Left lung (tissue), 10 donors: ENCODE data around the gene NHS. TPM values are rescaled to one million over a fixed set of nuclear protein-coding genes. Genes with fewer than 3 reads are reported as not detected.

ENCODE experiments used
- ATAC-seq: fragments of 200-7000 bp; cut with Tn5 transposase; one replicate; pipeline ENCODE4 v1.9.1; 2020; ENCODE audit warnings: moderate library complexity
- DNase-seq, 4 donors: peaks; one replicate each; pipeline ENCODE4 v3.0.0-alpha.2; 2013 to 2020
- H3K27ac ChIP-seq, 2 donors: fragments of 200-600 bp; sonication (generic) in 1 of 2; one replicate each; pipeline versions ENCODE4 v1.5.0 to v1.8.0; 2020 to 2021
- H3K27me3 ChIP-seq, 2 donors: fragments of 200-600 bp; sonication (generic) in 1 of 2; one replicate each; pipeline versions ENCODE4 v1.5.0 to v1.8.0; 2020 to 2021
- H3K36me3 ChIP-seq, 2 donors: fragments of 200-600 bp; sonication (generic) in 1 of 2; one replicate each; pipeline versions ENCODE4 v1.5.0 to v1.8.0; 2020 to 2021
- H3K4me1 ChIP-seq, 2 donors: fragments of 200-600 bp; one replicate each; pipeline ENCODE4 v1.8.0; 2021
- H3K4me3 ChIP-seq, 2 donors: fragments of 200-600 bp; sonication (generic) in 1 of 2; one replicate each; pipeline versions ENCODE4 v1.5.0 to v1.8.0; 2020 to 2021; ENCODE audit warnings: mild to moderate bottlenecking in 1 of 2
- H3K9me3 ChIP-seq, 2 donors: fragments of 200-600 bp; sonication (generic) in 1 of 2; one replicate each; pipeline versions ENCODE4 v1.5.0 to v1.8.0; 2020 to 2021
- CTCF ChIP-seq, 2 donors: fragments of 200-600 bp; sonication (generic) in 1 of 2; IDR thresholded peaks; one replicate each; pipeline versions ENCODE4 v1.5.0 to v1.8.0; 2021; ENCODE audit warnings: antibody characterized with exemption in 2 of 2
- intact Hi-C, 2 donors: fragments of 100-400 bp; cut with DNase I; formaldehyde crosslinking; loops; one replicate each; pipeline versions ENCODE4 v1.11.2 to v1.14.2; 2022
- polyA plus RNA-seq, 6 donors: library from polyadenylated mRNA; unstranded; fragments of 120-200 nt; gene quantifications; one replicate each; pipeline ENCODE4 v1.2.1, GENCODE V29; 2013; ENCODE audit not compliant: insufficient read length in 6 of 6
- total RNA-seq, 2 donors: library from RNA; stranded (reverse); fragmentation: NEBNext Ultra II Directional; extraction: Animal tissue kit (Norgen Biotek cat#: 25700); gene quantifications; one replicate each; pipeline ENCODE4 v1.2.1, GENCODE V29; 2021
- donor health status: DM: no; HTN: yes; CAD: no.
- donor health status: DM: no; HTN: no; CAD: no.

The NHS gene
- total and polyA plus RNA-seq, 8 donors: 1.4 to 8.3 (median 6.5) TPM

- Histone ChIP-seq H3K27me3 (no peaks in the 10 kb centered on the region), H3K9me3 (no peaks in the 10 kb centered on the region), H3K27ac (no peak overlapping the region), H3K4me1 (no peaks in the 10 kb centered on the region), H3K36me3 (no peaks in the 10 kb centered on the region), H3K4me3 (no peak overlapping the region)
- intact Hi-C loops: no loop called here
- TF ChIP-seq CTCF (IDR thresholded peaks at IDR 0.05): no peak
- no peak for DNase-seq
- no peak for ATAC-seq
Observed at GRCh38 chrX:17697191-17697590, 322.2 kb downstream of the NHS start.

- H3K9me3 ChIP-seq: no peaks in the 10 kb centered on the region
- intact Hi-C loops: no loop called here
- peaks cover 0 to 3% of the 10 kb centered on the region in 2 donors for H3K27me3 ChIP-seq
- ATAC-seq (no peak), DNase-seq (no peak)
- no peak overlapping the region for H3K4me3 ChIP-seq
- TF ChIP-seq CTCF (IDR thresholded peaks at IDR 0.05): no peak
- H3K4me1 ChIP-seq: no peaks in the 10 kb centered on the region
- H3K36me3 ChIP-seq: no peaks in the 10 kb centered on the region
- H3K27ac ChIP-seq: no peak overlapping the region
Observed at GRCh38 chrX:17700976-17701375, 326.0 kb downstream of the NHS start.

GRCh38 chrX:17703201-17703600 lies 328.2 kb downstream of the NHS start:
- no peak overlapping the region for H3K4me3 ChIP-seq
- no peaks in the 10 kb centered on the region for H3K9me3 ChIP-seq
- no peak for ATAC-seq
- peaks cover 0 to 10% of the 10 kb centered on the region in 2 donors for H3K27me3 ChIP-seq
- H3K4me1 ChIP-seq: no peaks in the 10 kb centered on the region
- H3K27ac ChIP-seq: no peak overlapping the region
- no peaks in the 10 kb centered on the region for H3K36me3 ChIP-seq
- intact Hi-C loops: no loop called here
- no peak for TF ChIP-seq CTCF (IDR thresholded peaks at IDR 0.05)
- DNase-seq: no peak

GRCh38 chrX:17705211-17705610 lies 330.2 kb downstream of the NHS start:
- intact Hi-C loops: no loop called here
- Histone ChIP-seq H3K9me3 (no peaks in the 10 kb centered on the region), H3K27ac (no peak overlapping the region), H3K4me1 (no peaks in the 10 kb centered on the region), H3K4me3 (no peak overlapping the region), H3K36me3 (no peaks in the 10 kb centered on the region), H3K27me3 (peaks cover 0 to 10% of the 10 kb centered on the region in 2 donors)
- ATAC-seq: no peak
- TF ChIP-seq CTCF (IDR thresholded peaks at IDR 0.05): no peak
- no peak for DNase-seq

- H3K27ac ChIP-seq: no peak overlapping the region
- no peaks in the 10 kb centered on the region for H3K4me1 ChIP-seq
- TF ChIP-seq CTCF (IDR thresholded peaks at IDR 0.05): no peak
- no peak overlapping the region for H3K4me3 ChIP-seq
- H3K27me3 ChIP-seq: peaks cover 0 to 10% of the 10 kb centered on the region in 2 donors
- no peaks in the 10 kb centered on the region for H3K9me3 ChIP-seq
- no peak for DNase-seq
- no peaks in the 10 kb centered on the region for H3K36me3 ChIP-seq
- ATAC-seq: no peak
- intact Hi-C loops: no loop called here
Observed at GRCh38 chrX:17706676-17707075, 331.7 kb downstream of the NHS start.
